ENCODE data around the gene ILDR2.

DNA sequence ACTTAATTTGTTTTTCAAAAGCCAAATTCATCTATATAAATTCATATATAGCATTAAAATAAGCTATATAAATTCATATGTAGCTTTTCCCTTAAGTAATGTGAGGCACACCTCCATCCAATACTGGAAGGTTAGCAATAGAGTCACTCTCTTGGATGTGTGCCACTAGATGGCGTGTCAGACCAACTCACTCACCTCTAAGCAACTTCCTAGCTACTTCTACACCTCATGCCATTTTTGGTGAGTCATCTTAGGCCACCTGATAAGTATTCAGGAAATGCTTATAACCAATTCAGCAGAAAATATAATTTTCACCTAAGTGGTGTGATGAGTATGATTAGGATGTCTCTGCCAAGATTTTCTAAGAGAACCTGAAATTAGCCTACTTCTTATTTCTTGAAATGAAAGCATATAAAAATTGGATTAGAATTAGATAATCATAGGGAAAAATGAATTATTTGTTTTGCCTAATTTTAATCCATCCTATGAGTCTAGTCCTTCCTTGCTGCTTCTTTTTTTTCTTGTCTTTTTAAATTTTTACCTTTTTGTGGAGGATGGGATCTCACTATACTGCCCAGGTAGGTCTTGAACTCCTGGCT is 64.8 kb downstream of the ILDR2 start:
- TF ChIP-seq, protein P1, sequence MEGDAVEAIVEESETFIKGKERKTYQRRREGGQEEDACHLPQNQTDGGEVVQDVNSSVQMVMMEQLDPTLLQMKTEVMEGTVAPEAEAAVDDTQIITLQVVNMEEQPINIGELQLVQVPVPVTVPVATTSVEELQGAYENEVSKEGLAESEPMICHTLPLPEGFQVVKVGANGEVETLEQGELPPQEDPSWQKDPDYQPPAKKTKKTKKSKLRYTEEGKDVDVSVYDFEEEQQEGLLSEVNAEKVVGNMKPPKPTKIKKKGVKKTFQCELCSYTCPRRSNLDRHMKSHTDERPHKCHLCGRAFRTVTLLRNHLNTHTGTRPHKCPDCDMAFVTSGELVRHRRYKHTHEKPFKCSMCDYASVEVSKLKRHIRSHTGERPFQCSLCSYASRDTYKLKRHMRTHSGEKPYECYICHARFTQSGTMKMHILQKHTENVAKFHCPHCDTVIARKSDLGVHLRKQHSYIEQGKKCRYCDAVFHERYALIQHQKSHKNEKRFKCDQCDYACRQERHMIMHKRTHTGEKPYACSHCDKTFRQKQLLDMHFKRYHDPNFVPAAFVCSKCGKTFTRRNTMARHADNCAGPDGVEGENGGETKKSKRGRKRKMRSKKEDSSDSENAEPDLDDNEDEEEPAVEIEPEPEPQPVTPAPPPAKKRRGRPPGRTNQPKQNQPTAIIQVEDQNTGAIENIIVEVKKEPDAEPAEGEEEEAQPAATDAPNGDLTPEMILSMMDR (IDR thresholded peaks at IDR 0.05; ENCODE audit: low read length) = peak; percentile 94
- TF ChIP-seq EZH2 (optimal IDR thresholded peaks at IDR 0.05; ENCODE audit: low read depth, low read length) = no peak
